ENCODE measurements around the gene TGFBR3.

- TF ChIP-seq POLR2A (IDR thresholded peaks at IDR 0.05) (no peak), CTCF (IDR thresholded peaks at IDR 0.05 in 4 of 5, conservative IDR thresholded peaks at IDR 0.05 in 1 of 5) (no peak)
Observed at GRCh38 chr1:91669584-91670350, 216.2 kb downstream of the TGFBR3 start.

All from gastrocnemius medialis (tissue), 4 donors.